Subcutaneous abdominal adipose tissue (tissue), 5 donors: ENCODE measurements around the gene AKAP6.

Experiments used
- H3K27ac ChIP-seq: one replicate; pipeline ENCODE4 v1.7.0; 2013; ENCODE audit warnings: low read depth, mild to moderate bottlenecking, inconsistent platforms, low read length, moderate library complexity
- H3K27me3 ChIP-seq, 5 donors: one replicate each; pipeline ENCODE4 v1.7.0; 2013; ENCODE audit warnings: low read length in 5 of 5, inconsistent platforms in 1 of 5; ENCODE audit not compliant: control insufficient read depth in 5 of 5, insufficient read depth in 4 of 5
- H3K36me3 ChIP-seq, 5 donors: one replicate each; pipeline ENCODE4 v1.7.0; 2013; ENCODE audit warnings: low read length in 5 of 5; ENCODE audit not compliant: control insufficient read depth in 5 of 5, insufficient read depth in 5 of 5
- H3K4me1 ChIP-seq, 5 donors: one replicate each; pipeline ENCODE4 v1.7.0; 2013; ENCODE audit warnings: low read length in 5 of 5, mild to moderate bottlenecking in 3 of 5, moderate library complexity in 1 of 5; ENCODE audit not compliant: control insufficient read depth in 5 of 5, insufficient read depth in 5 of 5
- H3K4me3 ChIP-seq, 5 donors: one replicate each; pipeline ENCODE4 v1.7.0; 2013; ENCODE audit warnings: low read length in 5 of 5, low read depth in 1 of 5
- H3K9ac ChIP-seq, 5 donors: one replicate each; pipeline ENCODE4 v1.7.0; 2013; ENCODE audit warnings: low read length in 5 of 5, mild to moderate bottlenecking in 4 of 5, moderate library complexity in 3 of 5
- H3K9me3 ChIP-seq, 5 donors: one replicate each; pipeline ENCODE4 v1.7.0; 2013; ENCODE audit warnings: low read length in 5 of 5; ENCODE audit not compliant: control insufficient read depth in 5 of 5
- donor health status: healthy.
- donor health status: healthy.
- donor health status: healthy.
- donor health status: healthy.
- donor health status: healthy.

The AKAP6 gene

DNA sequence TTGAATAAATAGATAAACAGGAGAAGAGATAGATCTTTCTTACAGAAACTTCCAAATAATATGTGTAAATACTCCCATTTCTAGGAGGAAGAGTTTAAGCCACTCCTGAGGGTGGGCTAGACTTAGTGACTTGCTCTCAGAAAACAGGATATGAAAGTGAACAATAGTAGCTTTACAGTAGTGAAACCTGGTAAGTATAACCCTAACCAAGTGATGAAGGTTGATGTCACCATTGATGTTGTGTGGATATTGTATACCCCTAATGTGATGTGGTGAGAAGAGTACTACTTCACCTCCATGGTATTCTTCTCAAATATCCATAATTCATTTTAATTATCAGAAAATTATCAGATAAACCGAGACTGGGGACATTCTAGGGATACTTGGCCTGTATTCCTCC, 20.9 kb downstream of the AKAP6 start:
- Histone ChIP-seq H3K27me3 (no peaks in the 10 kb centered on the region), H3K36me3 (no peaks in the 10 kb centered on the region), H3K4me3 (no peak overlapping the region), H3K4me1 (no peaks in the 10 kb centered on the region), H3K27ac (no peak overlapping the region), H3K9ac (no peak overlapping the region), H3K9me3 (peaks cover 0 to 6% (median 2%) of the 10 kb centered on the region in 5 donors)

DNA sequence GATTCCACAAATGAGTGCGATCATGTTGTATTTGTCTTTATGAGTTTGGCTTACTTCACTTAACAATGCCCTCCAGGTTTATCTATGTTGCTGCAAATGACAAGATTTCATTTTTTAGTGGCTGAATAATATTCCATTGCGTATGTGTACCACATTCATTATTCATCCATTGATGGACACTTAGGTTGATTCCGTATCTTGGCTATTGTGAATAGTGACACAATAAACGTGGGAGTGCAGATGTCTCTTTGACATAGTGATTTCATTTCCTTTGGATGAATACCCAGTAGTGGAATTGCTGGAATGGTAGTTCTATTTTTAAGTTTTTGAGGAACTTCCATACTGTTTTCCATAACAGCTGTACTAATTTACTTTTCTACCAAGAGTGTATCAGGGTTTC, 23.5 kb downstream of the AKAP6 start:
- Histone ChIP-seq H3K27ac (no peak overlapping the region), H3K9me3 (peaks cover 0 to 6% (median 2%) of the 10 kb centered on the region in 5 donors), H3K4me1 (no peaks in the 10 kb centered on the region), H3K27me3 (no peaks in the 10 kb centered on the region), H3K36me3 (no peaks in the 10 kb centered on the region), H3K9ac (no peak overlapping the region), H3K4me3 (no peak overlapping the region)

- Histone ChIP-seq H3K27ac (no peak overlapping the region), H3K9ac (no peak overlapping the region), H3K9me3 (peaks cover 0 to 6% (median 2%) of the 10 kb centered on the region in 5 donors), H3K4me1 (no peaks in the 10 kb centered on the region), H3K27me3 (no peaks in the 10 kb centered on the region), H3K36me3 (no peaks in the 10 kb centered on the region), H3K4me3 (no peak overlapping the region)
These were observed 25.6 kb downstream of the AKAP6 start for GRCh38 chr14:32354716-32355115.

DNA sequence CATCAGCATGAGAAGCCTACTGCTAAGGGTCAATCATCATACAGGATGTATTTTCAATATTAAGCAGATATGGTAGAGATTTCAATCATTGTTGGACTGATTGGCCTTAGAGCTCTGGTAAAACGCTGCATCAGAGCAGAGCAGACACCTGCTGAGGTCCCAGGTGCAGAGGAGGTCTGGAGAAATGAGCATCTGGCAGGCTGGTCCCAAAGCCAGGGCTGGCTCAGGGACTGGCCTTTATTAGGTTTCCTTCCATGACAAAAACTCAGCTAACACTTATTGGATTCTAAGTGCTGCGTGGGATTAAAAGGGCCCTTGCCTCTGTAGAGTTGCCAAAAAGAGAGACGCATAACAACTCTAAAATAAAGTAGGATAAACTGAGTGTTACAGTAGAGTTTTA, 29.7 kb downstream of the AKAP6 start:
- no peak overlapping the region for H3K4me3 ChIP-seq
- H3K9ac ChIP-seq: no peak overlapping the region
- H3K4me1 ChIP-seq: no peaks in the 10 kb centered on the region
- H3K27ac ChIP-seq: no peak overlapping the region
- H3K36me3 ChIP-seq: no peaks in the 10 kb centered on the region
- no peaks in the 10 kb centered on the region for H3K27me3 ChIP-seq
- H3K9me3 ChIP-seq: peaks cover 0 to 6% (median 2%) of the 10 kb centered on the region in 5 donors

GRCh38 chr14:32361674-32362073, 32.6 kb downstream of the AKAP6 start:
- Histone ChIP-seq H3K27me3 (no peaks in the 10 kb centered on the region), H3K27ac (no peak overlapping the region), H3K9me3 (no peaks in the 10 kb centered on the region), H3K4me3 (no peak overlapping the region), H3K4me1 (peaks cover 0 to 3% (median 0%) of the 10 kb centered on the region in 5 donors), H3K9ac (no peak overlapping the region), H3K36me3 (no peaks in the 10 kb centered on the region)

DNA sequence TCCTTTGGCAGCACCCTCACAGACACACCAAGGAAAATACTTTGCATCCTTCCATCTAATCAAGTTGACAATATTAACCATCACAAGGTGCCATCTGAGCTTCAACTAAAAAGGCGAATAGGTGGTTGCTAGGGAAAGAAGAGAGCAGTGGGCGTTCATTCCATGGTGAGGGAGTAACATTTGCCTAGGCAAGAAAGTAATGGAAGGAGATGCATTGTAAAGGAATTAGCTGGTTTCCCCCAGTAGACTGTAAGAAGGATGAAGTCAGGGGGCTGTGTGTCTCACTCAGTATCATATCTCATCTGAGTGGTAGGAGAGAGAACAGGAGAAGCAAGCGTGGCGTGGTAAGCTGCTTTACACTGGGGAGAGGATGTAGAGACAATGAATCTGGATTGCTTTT, 34.7 kb downstream of the AKAP6 start:
- H3K36me3 ChIP-seq: no peaks in the 10 kb centered on the region
- H3K9me3 ChIP-seq: no peaks in the 10 kb centered on the region
- H3K9ac ChIP-seq: no peak overlapping the region
- H3K27me3 ChIP-seq: no peaks in the 10 kb centered on the region
- no peak overlapping the region for H3K4me3 ChIP-seq
- H3K27ac ChIP-seq: no peak overlapping the region
- H3K4me1 ChIP-seq: peaks cover 0 to 5% (median 0%) of the 10 kb centered on the region in 5 donors

DNA sequence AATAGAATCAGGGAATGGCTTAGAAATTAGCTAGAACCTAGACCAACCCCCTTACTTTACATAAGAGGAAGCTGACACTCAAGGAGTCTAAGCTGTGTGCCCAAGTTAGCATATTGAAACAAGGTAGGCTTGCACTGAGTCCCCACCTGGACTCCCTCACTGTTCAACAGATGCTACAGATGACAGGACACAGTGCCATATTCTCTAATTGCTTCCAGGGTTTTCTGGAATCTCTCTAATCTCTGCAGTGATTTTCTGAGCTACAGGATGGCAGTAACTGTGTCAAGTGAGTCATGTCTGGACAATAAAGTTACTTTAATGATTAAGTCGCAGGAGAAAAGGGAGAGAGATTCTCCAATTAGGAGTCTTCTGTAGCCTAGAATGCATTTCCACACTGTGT, 35.8 kb downstream of the AKAP6 start:
- no peaks in the 10 kb centered on the region for H3K27me3 ChIP-seq
- no peaks in the 10 kb centered on the region for H3K9me3 ChIP-seq
- no peak overlapping the region for H3K27ac ChIP-seq
- no peaks in the 10 kb centered on the region for H3K36me3 ChIP-seq
- H3K9ac ChIP-seq: no peak overlapping the region
- peaks cover 0 to 5% (median 0%) of the 10 kb centered on the region in 5 donors for H3K4me1 ChIP-seq
- H3K4me3 ChIP-seq: no peak overlapping the region

GRCh38 chr14:32366256-32366879, 37.3 kb downstream of the AKAP6 start:
- H3K4me3 ChIP-seq: no peak overlapping the region
- H3K4me1 ChIP-seq: peaks cover 0 to 5% (median 0%) of the 10 kb centered on the region in 5 donors
- H3K27me3 ChIP-seq: no peaks in the 10 kb centered on the region
- H3K9me3 ChIP-seq: no peaks in the 10 kb centered on the region
- no peak overlapping the region for H3K9ac ChIP-seq
- no peaks in the 10 kb centered on the region for H3K36me3 ChIP-seq
- no peak overlapping the region for H3K27ac ChIP-seq

DNA sequence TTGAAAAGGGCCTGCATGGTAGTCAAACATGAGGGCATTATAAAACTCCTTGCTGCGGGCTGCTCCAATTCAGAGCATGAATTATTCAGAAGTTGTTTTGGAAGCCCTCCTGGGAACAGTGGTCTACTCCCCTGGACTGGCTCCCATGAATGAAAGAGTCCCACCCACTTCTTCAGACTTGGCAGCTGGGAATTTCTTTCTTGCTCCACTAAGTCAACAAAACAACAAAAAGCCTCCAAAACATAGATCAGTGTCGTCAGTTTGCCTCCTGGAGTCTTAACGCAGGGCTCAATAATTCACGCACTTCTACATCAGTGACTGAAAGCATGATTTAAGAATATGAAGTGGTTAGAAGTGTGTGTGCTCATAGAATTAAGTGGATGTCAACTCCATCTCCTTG, 37.9 kb downstream of the AKAP6 start:
- Histone ChIP-seq H3K36me3 (no peaks in the 10 kb centered on the region), H3K4me3 (no peak overlapping the region), H3K27ac (no peak overlapping the region), H3K27me3 (no peaks in the 10 kb centered on the region), H3K4me1 (peaks cover 0 to 5% (median 0%) of the 10 kb centered on the region in 5 donors), H3K9ac (no peak overlapping the region), H3K9me3 (no peaks in the 10 kb centered on the region)

GRCh38 chr14:32367516-32367915, 38.4 kb downstream of the AKAP6 start:
- H3K27me3 ChIP-seq: no peaks in the 10 kb centered on the region
- no peak overlapping the region for H3K9ac ChIP-seq
- no peak overlapping the region for H3K27ac ChIP-seq
- no peak overlapping the region for H3K4me3 ChIP-seq
- H3K9me3 ChIP-seq: no peaks in the 10 kb centered on the region
- no peaks in the 10 kb centered on the region for H3K36me3 ChIP-seq
- peaks cover 0 to 5% (median 0%) of the 10 kb centered on the region in 5 donors for H3K4me1 ChIP-seq
